GM18505 (cell line): ENCODE measurements around the gene KRTAP9-8.

Experiments used
- ATAC-seq: cut with Tn5 transposase; IDR thresholded peaks from one replicate; pipeline ENCODE4 v1.9.1; 2021; ENCODE audit not compliant: unreplicated experiment
- POLR2A ChIP-seq: IDR thresholded peaks from 4 replicates; pipeline ENCODE4 v1.6.1; 2011; ENCODE audit warnings: borderline replicate concordance; ENCODE audit not compliant: insufficient read depth, insufficient read length; ENCODE audit errors: extremely low read depth

KRTAP9-8 gene

GRCh38 chr17:41284043-41284442 is 46.2 kb downstream of the KRTAP9-8 start:
- ATAC-seq = no peak
- no peak for TF ChIP-seq POLR2A

DNA sequence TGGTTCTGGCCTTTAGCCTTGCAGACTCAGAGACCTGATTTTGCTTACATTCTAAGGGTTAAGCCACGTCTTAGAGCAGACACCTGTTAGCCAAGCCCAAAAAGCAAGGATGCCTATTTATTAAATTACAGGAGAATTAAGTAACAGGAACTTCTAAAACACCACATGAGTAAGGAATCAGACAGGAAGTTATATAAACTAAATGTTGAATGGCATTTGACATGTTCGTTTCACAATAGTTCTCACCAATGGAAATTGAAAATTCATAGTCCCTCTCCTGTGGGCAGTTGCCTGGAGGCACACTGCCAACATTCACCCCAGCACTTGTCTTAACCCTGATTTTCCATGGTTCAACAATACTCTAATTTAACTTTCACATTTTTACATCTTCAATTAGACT is 46.7 kb downstream of the KRTAP9-8 start:
- TF ChIP-seq POLR2A = no peak
- ATAC-seq = no peak

DNA sequence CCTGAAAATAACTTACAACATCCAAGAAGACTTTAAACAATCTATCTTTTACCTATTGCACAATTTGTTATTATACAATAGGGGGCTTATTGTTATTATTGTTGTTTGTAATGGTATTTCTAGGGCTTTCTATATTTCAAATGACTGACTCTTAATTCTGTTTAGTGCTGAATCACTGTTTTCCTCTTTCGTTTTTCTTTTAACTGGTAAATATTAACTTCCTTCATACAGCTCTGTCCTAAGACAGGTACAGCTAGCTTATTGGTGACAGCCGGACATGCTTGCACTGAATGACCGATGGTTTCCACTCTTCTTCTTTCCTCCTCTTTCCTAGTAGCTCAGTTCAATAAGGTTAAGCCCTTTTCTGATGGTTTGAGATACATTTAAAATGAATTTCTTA is 49.3 kb downstream of the KRTAP9-8 start:
- ATAC-seq = no peak
- no peak for TF ChIP-seq POLR2A
